Endodermal cell (in vitro differentiated cells): ENCODE results near the gene TAC3. TPM values are rescaled to one million over a fixed set of nuclear protein-coding genes. Genes with fewer than 3 reads are reported as not detected.

ENCODE experiments used
- DNase-seq: peaks from one replicate; pipeline ENCODE4 v3.0.0-alpha.2; 2017
- H3K27ac ChIP-seq: 2 replicates; pipeline ENCODE4 v1.5.1; 2013; ENCODE audit warnings: mild to moderate bottlenecking, low read depth, low read length, moderate library complexity
- H3K27me3 ChIP-seq: 2 replicates; pipeline ENCODE4 v1.6.1; 2013; ENCODE audit warnings: mild to moderate bottlenecking, low read length, moderate library complexity; ENCODE audit not compliant: insufficient read depth, control insufficient read depth, poor library complexity, severe bottlenecking
- H3K36me3 ChIP-seq: 2 replicates; pipeline ENCODE4 v1.7.0; 2013; ENCODE audit warnings: mild to moderate bottlenecking, low read length, moderate library complexity; ENCODE audit not compliant: control insufficient read depth, insufficient read depth
- H3K4me1 ChIP-seq: one replicate; pipeline ENCODE4 v1.7.0; 2013; ENCODE audit warnings: low read length; ENCODE audit not compliant: control insufficient read depth, insufficient read depth
- H3K4me3 ChIP-seq: 2 replicates; pipeline ENCODE4 v1.5.1; 2013; ENCODE audit warnings: mild to moderate bottlenecking, low read length, moderate library complexity
- H3K9ac ChIP-seq: 2 replicates; pipeline ENCODE4 v1.6.1; 2013; ENCODE audit warnings: mild to moderate bottlenecking, low read length, moderate library complexity; ENCODE audit not compliant: poor library complexity, severe bottlenecking; ENCODE audit errors: extremely low read depth
- H3K9me3 ChIP-seq: 2 replicates; pipeline ENCODE4 v1.6.1; 2013; ENCODE audit warnings: mild to moderate bottlenecking, low read length, moderate library complexity; ENCODE audit not compliant: control insufficient read depth
- H3K27ac Mint-ChIP-seq: 2 replicates; pipeline ENCODE4 v1.8.0; 2020; ENCODE audit warnings: mixed read lengths
- H3K27me3 Mint-ChIP-seq: 2 replicates; pipeline ENCODE4 v1.8.0; 2021; ENCODE audit warnings: mild to moderate bottlenecking, mixed read lengths; ENCODE audit not compliant: insufficient read depth
- H3K36me3 Mint-ChIP-seq: 2 replicates; pipeline ENCODE4 v1.8.0; 2020; ENCODE audit warnings: low read depth, mixed read lengths
- H3K4me1 Mint-ChIP-seq: 2 replicates; pipeline ENCODE4 v1.8.0; 2020; ENCODE audit warnings: mixed read lengths
- H3K4me3 Mint-ChIP-seq: 2 replicates; pipeline ENCODE4 v1.8.0; 2020; ENCODE audit warnings: mild to moderate bottlenecking, moderate library complexity, mixed read lengths
- H3K9me3 Mint-ChIP-seq: 2 replicates; pipeline ENCODE4 v1.8.0; 2020; ENCODE audit warnings: mild to moderate bottlenecking, mixed read lengths
- CTCF ChIP-seq: fragments of 200-600 bp; sonication (generic); conservative IDR thresholded peaks from 2 replicates; pipeline ENCODE4 v1.5.0; 2021; ENCODE audit warnings: antibody characterized with exemption, mild to moderate bottlenecking
- WGBS, 2 experiments: methylation state at CpG; one replicate each; pipeline versions ENCODE4 v1.1.5 to v1.1.7; 2013; ENCODE audit warnings: missing lambda C conversion rate in 2 of 2, mixed read lengths in 1 of 2; ENCODE audit not compliant: insufficient coverage in 1 of 2, insufficient read length in 1 of 2; 5-methylcytosine and 5-hydroxymethylcytosine counted together
- total RNA-seq, 2 donors: library from RNA; stranded (reverse); fragmentation: NEBNext Ultra II Directional in 1 of 2; extraction: Animal tissue kit (Norgen Biotek cat#: 25700) in 1 of 2; gene quantifications; 2 replicates in 1 of 2; 3 replicates in 1 of 2; pipeline ENCODE4 v1.2.1, GENCODE V29; 2021

Gene TAC3
- total RNA-seq, 2 donors from 2014 or later, result 1.8 to 5.4 TPM

GRCh38 chr12:57009949-57010626 lies 6.2 kb downstream of the TAC3 start:
- no peaks in the 10 kb centered on the region for H3K4me1 ChIP-seq
- H3K4me3 Mint-ChIP-seq, result no peak overlapping the region
- DNase-seq, result no peak
- H3K27ac ChIP-seq, result no peak overlapping the region
- peaks cover 12% of the 10 kb centered on the region for H3K27me3 ChIP-seq
- H3K36me3 ChIP-seq, result no peaks in the 10 kb centered on the region
- H3K9ac ChIP-seq, result no peak overlapping the region
- no peak for TF ChIP-seq CTCF
- H3K9me3 Mint-ChIP-seq, result no peaks in the 10 kb centered on the region
- no peak overlapping the region for H3K27ac Mint-ChIP-seq
- peaks cover 18% of the 10 kb centered on the region for H3K4me1 Mint-ChIP-seq
- no peak overlapping the region for H3K4me3 ChIP-seq
- H3K9me3 ChIP-seq, result no peaks in the 10 kb centered on the region
- no peaks in the 10 kb centered on the region for H3K36me3 Mint-ChIP-seq
- 90% methylated on average over 5 of the region's 5 CpGs; no CpG with 5 or more reads in 1 of the 2 experiments for WGBS, 2 experiments
- H3K27me3 Mint-ChIP-seq, result peaks cover 6% of the 10 kb centered on the region

GRCh38 chr12:57008178-57008577 lies 8.2 kb downstream of the TAC3 start:
- H3K36me3 ChIP-seq, result peaks cover 17% of the 10 kb centered on the region
- H3K9ac ChIP-seq, result no peak overlapping the region
- H3K4me1 ChIP-seq, result no peaks in the 10 kb centered on the region
- no peak for DNase-seq
- no peaks in the 10 kb centered on the region for H3K27me3 ChIP-seq
- no peaks in the 10 kb centered on the region for H3K9me3 ChIP-seq
- no peaks in the 10 kb centered on the region for H3K27me3 Mint-ChIP-seq
- H3K27ac Mint-ChIP-seq, result no peak overlapping the region
- H3K4me3 ChIP-seq, result no peak overlapping the region
- peak; percentile 70 for TF ChIP-seq CTCF
- H3K36me3 Mint-ChIP-seq, result peaks cover 12% of the 10 kb centered on the region
- no peak overlapping the region for H3K4me3 Mint-ChIP-seq
- no peak overlapping the region for H3K27ac ChIP-seq
- H3K9me3 Mint-ChIP-seq, result no peaks in the 10 kb centered on the region
- peaks cover 22% of the 10 kb centered on the region for H3K4me1 Mint-ChIP-seq

GRCh38 chr12:57006809-57007475 lies 9.4 kb downstream of the TAC3 start:
- no peak for DNase-seq
- no peaks in the 10 kb centered on the region for H3K9me3 Mint-ChIP-seq
- H3K4me1 Mint-ChIP-seq, result peaks cover 22% of the 10 kb centered on the region
- H3K36me3 ChIP-seq, result peaks cover 28% of the 10 kb centered on the region
- no peaks in the 10 kb centered on the region for H3K27me3 ChIP-seq
- H3K9me3 ChIP-seq, result no peaks in the 10 kb centered on the region
- H3K27ac ChIP-seq, result no peak overlapping the region
- no peak overlapping the region for H3K9ac ChIP-seq
- no peak overlapping the region for H3K27ac Mint-ChIP-seq
- peaks cover 24% of the 10 kb centered on the region for H3K36me3 Mint-ChIP-seq
- no peaks in the 10 kb centered on the region for H3K27me3 Mint-ChIP-seq
- TF ChIP-seq CTCF, result no peak
- H3K4me1 ChIP-seq, result peaks cover 4% of the 10 kb centered on the region
- H3K4me3 Mint-ChIP-seq, result peak overlapping the region; percentile 79
- WGBS, 2 experiments, result 82 to 84% methylated on average over 3 to 9 of the region's 10 CpGs
- no peak overlapping the region for H3K4me3 ChIP-seq
